Measurements from ENCODE around the gene CFAP45.
A peak's percentile ranks its signal among the peaks of the same experiment; 100 is the strongest.

Gene CFAP45

DNA sequence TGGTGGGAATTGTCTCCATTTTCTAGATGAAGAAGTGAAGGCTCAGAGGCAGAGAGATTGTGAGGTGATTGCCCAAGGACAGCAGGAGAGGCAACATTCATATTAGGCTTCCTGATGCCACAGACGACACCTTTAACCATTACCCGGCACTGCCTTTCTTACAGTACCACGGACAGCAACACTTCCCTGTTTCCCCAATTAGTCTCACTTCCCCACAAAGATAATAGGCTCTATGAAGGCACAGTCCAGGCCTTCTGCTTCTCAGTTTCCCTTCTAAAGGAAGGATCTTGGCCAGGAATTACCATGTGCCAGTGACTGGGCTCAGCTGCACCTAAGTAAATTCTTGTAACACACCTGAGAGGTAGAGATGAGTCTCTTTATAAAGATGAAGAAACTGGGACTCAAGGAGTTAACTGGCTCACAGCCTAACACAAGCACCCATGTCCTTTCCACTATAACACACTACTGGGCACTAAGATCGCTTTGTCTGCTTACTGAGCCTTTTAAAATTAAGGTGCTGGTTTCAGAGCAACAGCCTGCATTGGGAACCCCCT, 35.8 kb upstream of the CFAP45 start:
- no peak for DNase-seq

DNA sequence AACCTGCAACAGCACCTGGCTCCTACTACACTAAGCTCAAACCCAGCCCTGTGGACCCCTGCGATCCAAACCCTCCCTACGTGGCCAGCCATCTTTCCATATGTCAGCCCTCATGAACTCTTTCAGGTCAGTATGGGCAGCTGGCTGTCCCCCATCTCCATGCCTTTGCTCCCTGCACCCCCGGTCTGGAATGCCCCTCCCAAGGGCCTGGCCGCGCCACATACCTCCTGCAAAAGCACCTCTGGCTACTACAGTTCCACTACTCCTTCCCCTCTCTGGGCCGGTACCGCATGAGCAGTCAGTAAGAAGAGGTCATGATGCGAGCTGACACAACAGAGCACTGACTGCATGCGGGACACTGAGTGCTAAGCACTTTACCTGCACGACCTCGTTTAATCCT, 35.3 kb upstream of the CFAP45 start:
- DNase-seq = no peak

DNA sequence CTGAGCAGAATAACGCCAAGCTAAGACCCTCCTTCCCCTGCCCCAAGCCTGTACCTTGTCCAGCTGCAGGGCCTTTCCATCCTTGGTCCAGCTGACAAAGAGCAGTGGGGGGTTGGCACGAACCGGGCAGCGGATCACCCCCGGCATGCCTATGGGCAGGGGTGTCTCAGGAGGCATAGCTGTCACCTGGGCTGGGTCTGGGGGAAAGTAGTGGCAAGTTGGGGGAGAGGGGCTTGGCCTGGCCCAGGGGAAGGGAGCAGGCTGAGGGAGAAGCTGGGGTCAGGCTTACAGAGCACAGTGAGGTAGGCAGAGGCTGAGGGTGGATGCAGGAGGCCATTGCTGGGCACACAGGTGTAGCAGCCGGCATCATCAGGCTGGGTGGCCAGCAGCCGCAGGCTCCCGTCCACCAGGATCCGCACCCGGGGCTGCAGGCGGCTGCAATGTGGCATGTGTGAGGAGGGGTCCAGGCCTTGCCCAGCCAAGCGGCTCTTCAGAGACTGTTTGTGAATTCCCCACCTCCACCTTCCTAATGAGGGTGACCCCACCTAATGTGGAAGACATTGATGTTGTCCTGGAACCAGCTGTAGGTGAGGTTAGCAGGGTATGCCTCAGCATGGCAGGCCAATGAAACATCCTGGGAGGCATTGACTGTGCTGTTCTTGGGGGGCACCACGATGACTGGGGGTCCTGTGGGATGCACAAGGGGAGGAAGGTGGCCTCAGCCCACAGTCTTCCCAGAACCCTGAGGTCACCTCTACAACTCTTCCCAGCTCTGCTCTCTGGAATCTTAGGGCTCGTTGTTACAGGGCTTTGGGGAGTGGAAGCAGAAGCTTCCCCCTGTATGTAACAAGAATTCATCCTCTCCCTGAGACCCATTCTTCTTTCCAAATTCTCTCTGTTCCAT, 34.4 kb upstream of the CFAP45 start:
- no peak for DNase-seq

DNA sequence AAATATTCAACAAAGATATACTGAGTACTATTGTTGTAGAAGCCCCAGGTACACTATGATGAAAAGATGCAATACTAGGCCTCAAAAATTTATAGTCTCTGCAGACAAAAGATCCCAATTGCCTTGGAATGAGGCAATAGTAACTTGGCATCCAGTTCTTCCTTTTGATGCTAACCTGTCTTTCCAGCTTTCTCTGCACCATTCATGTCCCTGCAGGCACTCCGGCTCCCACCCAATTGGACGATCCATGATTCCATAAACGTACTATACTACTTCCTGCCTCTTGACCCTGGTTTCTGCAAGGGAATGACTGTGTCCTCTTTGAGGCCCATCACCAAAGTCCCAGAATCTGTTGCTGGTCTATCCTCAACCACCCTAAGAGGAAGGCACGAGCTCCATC, 33.4 kb upstream of the CFAP45 start:
- DNase-seq = no peak

DNA sequence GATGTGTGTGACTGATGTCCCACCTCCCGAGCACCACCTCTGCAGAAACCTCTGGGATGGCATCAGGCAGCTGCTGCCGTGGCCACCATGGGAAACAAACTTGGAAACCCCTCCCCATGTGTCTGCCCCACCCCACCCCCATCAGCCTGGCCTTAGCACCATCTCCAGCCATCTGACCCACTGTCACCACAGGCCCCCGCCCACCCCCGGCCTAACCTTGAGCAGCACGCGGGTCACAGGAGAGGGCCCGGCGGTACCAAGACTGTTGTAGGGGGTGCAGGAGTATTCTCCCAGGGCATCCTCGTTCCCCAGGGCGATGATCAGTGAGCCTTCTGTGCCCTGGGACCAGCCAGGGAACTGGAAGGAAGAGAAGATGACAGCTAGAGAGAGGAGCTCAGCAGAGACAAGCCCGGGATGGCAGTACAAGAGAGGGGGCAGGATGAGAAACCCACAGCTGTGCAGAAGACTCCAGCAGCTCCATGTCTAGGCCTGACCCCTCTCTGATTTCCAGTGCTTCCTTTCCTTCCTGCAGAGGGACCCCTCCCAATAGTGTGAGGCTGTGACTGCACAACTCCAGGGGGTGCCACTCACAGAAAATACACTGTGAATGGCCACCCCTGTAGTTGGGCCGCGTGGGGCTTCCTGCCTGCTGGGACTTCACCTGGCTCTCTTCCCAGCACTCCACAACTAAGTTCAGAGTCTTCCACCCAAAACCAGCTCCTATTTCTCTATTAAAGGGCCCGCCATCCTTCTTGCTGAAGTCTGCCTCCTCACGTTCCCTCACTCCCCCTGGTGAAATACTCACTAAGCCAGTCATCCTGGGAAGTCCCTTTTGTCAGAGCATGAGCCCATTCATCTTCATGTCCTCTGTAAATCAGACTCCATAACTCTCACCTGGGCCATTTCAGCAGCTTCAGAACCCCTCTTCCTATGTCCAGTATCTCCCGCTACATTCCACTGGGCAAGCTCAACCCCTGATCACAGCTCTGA, 32.6 kb upstream of the CFAP45 start:
- DNase-seq = no peak

DNA sequence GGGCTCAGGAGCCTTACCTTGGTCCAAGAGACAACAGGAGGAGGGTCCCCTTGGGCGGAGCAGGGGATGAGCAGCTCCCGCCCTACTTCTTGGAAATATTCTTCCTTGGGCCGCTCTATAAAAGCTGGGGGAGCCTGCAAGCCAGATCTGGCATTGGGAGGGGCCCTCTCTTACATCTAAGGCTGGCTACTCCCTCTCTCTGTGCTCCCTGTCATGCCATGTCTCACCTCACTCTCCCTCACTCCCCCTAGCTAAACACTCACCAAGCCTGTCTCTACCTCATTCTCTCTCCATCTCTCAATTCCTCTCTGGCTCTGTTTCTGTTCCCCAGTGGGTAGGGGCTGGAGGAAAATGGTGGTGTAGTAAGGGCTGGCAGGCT, 31.8 kb upstream of the CFAP45 start:
- no peak for DNase-seq

DNA sequence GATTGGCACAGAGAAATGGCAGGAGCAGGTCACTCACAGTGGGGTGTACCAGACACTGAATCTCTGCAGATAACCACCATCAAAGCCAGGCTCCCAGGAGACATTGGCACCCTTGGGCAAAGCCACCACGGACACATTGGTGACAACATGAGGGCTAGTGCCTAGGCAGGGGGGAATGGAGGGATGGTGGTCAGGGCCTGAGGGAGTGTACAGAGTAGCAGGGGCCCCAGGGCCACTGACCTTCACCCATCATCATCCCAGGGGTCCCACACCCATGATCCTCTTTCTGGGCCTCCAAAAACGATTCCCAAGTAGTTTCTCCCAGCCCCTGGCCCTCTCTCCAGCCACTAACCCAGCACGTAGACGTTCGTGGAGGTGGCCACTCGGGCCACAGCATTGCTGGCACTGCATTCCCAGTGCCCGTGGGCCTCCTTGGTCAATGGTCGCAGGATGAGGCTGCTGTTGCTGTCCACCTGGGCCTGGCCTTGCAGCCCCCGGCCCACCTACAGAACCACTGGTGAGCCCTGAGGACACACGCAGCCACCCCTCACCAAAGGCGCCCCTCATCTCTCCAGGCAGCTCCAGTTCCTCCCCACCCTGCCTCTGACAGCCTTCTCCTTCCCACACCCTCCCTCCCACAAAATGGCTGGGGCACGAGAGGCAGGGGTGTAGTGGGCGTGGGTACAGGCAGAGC, 31.3 kb upstream of the CFAP45 start:
- no peak for DNase-seq

DNA sequence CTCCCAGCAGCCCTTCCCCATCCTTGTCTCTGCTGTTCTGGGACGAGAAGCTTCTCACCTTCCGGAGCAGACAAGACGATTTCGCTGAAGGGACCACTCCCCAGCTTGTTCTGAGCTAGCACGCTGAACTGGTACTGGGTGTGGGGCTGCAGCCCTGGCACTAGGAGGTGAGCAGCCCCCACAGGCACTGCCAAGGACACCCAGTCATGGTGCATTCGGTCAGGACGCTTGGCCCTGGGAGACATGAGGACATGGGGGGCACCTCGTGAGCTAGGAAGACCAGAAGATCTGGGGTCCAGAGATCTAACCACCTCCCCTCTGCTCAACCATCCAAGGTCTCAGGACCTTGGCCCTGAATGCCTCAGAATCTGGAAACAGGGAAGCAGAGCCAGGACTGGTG, 30.7 kb upstream of the CFAP45 start:
- DNase-seq = no peak

DNA sequence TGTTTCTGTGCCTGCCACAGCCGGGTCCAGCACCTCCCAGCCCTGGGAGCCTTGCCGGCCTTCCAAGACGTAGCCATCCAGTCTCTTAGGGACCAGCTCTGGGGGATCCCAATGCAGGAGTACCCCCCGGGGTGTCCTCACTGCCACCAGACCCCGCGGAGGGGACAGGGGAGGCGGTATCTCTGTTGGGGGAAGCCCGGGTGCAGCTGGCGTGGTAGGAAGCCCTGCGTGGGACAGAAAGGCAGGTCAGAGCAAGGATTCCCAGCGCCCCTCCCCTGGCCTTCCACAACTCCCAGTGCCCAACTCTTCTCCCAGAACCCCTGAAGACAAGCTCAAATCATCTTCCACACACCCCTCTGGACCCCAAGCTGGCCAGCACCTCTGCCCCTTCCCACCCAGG, 30.3 kb upstream of the CFAP45 start:
- no peak for DNase-seq

DNA sequence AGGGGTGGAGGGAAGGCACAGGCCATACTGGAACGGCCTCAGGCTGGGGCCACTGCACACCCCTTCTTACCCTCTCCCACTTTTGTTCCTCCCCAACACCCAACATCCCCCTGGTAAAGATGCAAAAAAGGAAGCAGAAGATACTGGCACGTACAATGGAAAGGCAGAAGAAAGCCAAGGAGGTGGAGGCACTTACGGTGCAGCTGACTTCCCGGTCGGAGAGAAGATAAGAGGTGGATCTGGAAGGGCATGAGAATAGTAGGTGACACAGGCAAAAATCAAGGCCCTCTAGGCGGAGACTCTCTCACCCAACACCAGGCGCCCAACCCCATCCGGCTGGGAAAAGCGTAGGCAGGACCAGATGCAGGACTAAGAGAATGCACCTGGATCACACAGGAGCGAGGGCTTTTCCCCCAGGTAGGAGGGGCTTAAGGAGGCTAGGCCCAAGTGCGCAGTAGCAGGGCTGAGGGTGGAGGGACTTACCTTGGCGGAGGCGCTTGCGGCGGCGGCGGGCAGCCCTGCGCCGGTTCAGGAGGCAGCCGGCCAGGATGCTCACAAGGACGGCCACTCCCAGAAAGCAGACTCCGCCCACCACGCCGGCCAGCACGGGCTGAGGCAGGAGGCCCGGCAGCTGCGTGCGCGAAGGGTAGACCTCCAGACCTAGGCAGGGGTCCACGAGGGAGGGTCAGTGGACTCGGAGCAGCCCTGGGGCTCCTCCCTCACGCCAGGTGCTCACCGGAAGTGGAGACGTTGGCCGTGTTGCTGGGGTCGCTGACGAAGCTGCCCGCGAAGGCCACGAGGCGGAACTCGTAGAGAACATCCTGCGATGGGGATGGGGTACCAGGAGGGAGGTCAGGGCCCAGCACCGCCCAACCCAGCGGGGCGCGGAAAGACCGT, 29.4 kb upstream of the CFAP45 start:
- no peak for DNase-seq

DNA sequence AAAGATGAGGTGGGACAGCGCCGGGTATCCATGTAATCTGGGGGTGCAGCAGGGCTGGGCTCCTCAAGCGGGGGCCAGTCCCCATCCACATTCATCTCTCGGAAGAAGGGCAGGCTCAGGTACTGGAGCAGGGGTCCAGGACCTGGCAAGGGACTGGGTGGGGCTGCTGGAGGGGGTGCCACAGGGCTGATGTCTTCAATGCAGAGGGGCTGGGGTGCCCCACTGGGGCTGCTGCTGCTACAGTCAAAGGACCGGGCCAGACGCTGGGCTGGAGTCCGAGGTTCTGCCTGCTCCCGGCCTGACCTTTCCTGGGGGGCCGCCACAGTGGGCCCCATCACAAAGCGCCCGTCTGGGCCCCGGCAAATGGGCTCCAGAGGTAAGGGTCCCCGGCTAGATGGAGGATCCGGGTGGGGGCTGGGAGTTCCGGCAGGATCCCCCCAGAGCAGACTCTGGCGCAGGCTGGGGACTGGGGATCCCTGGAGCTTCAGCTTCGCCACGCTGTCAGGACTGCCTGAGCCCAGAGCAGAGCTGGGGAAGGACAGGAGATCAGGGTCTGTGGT, 28.6 kb upstream of the CFAP45 start:
- DNase-seq = no peak

DNA sequence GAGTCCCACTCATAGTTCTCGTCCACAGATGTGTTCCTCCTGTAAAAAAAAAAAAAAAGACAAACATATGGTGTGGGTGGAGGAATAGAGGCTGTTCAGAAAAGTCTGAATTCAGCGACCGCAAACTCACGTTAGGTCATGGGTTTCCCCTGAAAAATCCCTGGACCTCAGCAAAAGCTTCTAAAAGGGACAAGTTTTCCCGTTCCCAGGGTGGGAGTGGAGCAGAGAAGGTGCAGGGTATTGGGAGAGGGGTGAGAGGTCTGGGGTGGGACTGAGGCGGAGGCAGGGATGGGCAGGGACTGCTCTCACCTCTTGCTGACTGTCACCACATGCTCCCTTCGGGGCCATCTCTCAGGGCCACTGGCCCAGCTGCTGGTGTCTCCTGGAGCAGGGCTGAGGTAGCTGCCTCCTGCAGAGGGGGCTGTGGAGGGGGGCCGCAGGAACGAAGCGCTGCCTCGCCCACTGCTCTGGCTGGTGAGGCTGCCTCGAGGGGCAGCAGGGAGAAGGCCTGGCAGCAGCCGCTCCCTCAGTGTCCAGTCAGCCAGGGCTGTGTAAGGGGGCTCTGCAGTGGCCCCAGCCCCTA, 28.0 kb upstream of the CFAP45 start:
- no peak for DNase-seq

DNA sequence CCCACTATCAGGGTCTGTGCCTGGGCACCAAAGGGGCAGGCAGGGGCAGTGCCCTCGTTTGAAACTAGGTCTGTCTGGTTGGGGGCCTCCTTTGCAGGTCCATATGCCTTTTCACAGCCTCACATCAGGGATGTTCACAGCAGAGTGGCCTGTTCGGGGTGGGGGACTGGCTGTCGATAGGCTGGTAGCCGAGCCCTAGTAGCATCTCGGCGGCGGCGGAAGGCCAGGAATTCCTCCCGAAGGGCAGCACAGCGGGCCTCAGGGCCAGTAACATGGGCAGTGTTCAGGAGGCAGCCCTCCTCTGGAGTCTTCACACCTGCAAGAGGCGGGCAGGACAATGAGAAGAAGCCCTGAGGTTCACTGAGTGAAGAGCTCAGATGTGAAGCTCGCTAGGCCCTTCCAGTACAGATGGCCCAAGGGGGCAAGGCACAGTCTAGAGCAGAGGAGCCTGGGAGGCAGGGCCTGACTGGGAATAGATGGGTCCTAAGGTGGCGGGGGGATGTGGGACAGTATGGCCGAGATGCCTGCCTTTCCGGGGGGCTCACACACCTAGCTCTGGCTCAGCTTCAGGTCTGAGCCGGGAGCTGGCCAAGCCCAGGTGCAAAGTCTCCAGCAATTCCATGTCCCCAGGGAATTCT, 27.4 kb upstream of the CFAP45 start:
- no peak for DNase-seq

DNA sequence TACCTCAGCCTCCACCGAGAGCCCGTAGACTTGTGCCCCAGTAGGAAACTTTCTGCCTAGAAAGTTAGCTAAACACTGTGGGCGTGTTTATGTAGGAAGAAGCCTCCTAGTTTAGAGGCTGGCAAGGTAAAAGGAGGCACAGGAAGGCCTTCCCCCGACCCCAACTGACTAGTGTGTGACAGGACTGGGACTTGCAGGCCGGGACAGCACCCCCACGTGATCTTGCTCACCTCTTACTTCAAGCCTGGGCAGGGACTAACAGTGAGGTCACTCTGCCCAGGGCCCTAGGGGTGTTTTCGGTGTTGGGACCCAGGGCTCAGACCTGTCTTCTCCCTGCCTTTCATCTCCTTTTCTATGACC, 25.7 kb upstream of the CFAP45 start:
- DNase-seq = no peak

DNA sequence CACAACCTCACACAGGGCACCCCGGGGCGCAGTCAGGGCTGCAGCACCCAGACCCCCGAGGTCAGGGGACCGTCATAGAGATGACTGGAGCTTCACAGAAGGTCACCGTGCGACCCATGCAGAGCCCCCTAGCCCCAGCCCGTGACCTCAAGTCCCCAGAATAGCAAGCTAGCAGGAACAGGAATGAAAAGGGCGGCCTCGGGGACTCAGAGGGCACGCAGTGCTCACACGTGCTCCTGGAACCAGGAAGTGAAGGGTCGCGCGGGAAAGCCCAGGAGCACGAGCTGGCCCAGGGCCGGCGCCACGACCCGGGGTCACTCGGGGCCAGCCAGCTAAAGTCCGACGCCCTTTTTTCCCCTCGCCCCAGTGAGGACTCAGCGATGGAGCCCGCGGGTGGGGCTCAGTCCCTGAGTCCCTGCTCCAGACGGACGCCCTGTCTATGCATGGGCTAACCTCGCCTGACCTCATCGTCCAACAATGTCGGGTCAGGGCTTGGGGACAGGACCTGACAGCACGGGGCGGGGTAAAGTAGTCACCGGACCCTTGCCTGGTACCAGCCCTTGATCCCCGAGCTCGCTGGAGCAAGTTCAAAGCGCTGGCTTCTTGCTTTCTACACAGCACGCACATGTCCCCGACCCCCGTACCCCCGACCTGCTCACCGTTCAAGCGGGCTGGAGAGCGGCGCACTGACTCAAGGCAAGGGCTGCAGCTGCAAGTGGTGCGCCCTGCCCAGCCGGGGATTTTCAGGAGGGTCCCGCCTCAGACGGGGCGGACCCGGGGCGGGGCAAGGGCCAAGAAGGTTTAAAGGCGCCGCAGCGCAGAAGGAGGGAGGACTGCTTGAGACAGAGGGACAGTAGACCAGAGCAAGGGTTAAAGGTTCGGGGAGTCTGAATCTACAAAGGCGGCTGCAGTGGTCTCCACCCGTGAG, 25.1 kb upstream of the CFAP45 start, which contains the start of gene TAGLN2:
TAGLN2 (minus strand) TSS at position 717 of the 928 bp plus-strand sequence. CDS start 4,998 bp downstream, outside the sequence.
- peak; percentile 87 to 91 for DNase-seq

DNA sequence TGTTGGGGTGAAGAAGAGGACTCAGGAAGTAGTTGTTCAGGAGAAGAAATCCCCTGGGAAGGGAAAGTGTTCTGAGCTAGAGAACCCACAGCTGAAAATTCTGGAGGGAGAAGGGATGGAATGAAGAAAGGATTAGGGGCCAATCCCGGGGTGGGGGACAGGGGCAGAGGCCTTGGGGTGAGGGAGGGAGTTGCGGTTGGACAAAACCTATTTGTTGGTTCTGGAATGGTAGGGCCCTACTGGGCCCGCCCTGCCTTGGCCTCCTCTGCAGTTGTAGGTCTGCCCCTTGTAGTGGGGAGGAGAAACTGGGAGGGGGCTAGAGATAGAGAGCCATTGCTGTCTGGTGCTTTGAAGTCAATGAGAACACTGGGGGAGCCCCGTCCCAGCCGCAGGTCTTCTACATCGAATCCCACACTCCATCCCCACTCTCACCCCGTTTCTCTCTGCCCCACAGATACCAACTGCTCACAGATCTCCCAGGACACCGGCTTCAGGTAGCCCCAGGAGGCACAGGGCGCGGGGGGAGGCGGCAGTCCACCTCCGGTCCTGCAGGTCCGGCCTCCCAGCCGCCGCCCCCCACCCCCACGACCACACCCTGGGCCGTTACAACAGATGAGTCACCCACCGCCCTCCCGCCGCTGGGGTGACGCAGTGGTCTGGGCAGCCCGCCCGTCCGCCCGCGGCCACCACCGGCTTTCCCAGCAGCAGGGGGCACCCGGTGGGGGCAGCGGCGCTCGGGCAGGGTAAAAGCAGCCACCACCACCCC, 24.2 kb upstream of the CFAP45 start:
- peak; percentile 40 to 53 for DNase-seq

DNA sequence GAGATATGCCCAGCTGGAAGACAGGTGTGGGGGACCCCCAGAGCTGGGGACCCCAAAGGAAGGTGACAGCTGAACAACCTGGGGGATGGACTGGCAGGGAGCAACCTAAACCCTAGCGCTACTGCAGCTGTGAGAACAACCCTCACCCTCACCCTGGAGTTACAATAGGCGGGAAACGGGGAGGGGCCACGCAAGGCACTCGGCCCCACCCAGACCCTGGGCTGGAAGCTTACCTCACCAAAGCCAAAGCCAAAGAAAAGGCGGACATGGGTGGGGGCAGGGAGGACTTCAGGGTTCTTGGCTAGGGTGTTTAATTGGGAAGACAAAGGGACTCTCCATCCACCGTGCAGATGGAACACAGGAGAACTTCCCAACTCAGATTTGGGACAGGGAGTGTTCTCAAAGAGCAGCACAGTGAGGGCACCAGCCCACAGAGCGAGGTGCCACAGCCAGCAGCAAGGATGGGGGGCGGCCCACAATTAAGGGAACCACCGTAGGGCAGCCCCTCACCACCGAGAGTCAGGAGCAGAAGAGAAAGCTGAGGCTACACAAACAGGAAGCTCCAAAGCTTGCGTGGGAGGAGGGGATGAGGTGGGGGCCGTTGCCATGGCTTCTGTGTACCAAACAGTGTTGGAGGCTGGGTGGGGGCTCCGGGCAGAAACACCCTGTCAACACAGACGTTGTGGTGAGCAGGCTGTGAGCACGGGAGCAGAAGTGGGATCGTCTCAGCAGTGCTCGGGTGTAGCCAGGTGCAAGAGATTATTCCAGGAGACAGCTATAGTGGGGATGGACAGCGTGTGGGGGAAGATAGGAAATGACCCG, 23.4 kb upstream of the CFAP45 start:
- DNase-seq = peak; percentile 49 to 76
